ENCODE results near the gene DGAT2.
"Not testable (repeated sequence)": the region's sequence is repeated elsewhere in the genome, so short reads cannot be mapped to it uniquely, and the experiment has no call there.

DGAT2 gene

GRCh38 chr11:75768112-75768908, at the start of gene DGAT2:
TSS of gene DGAT2 (plus strand) at chr11:75768778. CDS start at chr11:75768992, 214 bp downstream.
- peak; percentile 20 for DNase-seq (ENCODE audit: low read depth)
- H3K4me3 ChIP-seq (ENCODE audit: low read depth, low read length): peak within 1 kb of the TSS; percentile 60

- no peak overlapping the region for H3K4me3 ChIP-seq (ENCODE audit: low read depth, low read length)
- DNase-seq (ENCODE audit: low read depth): no peak
Observed at GRCh38 chr11:75719340-75720239, 49.0 kb upstream of the DGAT2 start.

- no peak overlapping the region for H3K4me3 ChIP-seq (ENCODE audit: low read depth, low read length)
- no peak for DNase-seq (ENCODE audit: low read depth)
Observed at GRCh38 chr11:75720639-75721038, 47.9 kb upstream of the DGAT2 start.

GRCh38 chr11:75721852-75722668, 46.5 kb upstream of the DGAT2 start:
- no peak for DNase-seq (ENCODE audit: low read depth)
- no peak overlapping the region for H3K4me3 ChIP-seq (ENCODE audit: low read depth, low read length)

- no peak for DNase-seq (ENCODE audit: low read depth)
- H3K4me3 ChIP-seq (ENCODE audit: low read depth, low read length): no peak overlapping the region
Observed at GRCh38 chr11:75722669-75723042, 45.9 kb upstream of the DGAT2 start.

GRCh38 chr11:75725547-75726320, 42.8 kb upstream of the DGAT2 start:
- no peak overlapping the region for H3K4me3 ChIP-seq (ENCODE audit: low read depth, low read length)
- DNase-seq (ENCODE audit: low read depth): no peak

GRCh38 chr11:75728992-75729391, 39.6 kb upstream of the DGAT2 start:
- no peak overlapping the region for H3K4me3 ChIP-seq (ENCODE audit: low read depth, low read length)
- DNase-seq (ENCODE audit: low read depth): no peak

GRCh38 chr11:75731095-75731494, 37.5 kb upstream of the DGAT2 start:
- no peak for DNase-seq (ENCODE audit: low read depth)
- no peak overlapping the region for H3K4me3 ChIP-seq (ENCODE audit: low read depth, low read length)

- no peak for DNase-seq (ENCODE audit: low read depth)
- H3K4me3 ChIP-seq (ENCODE audit: low read depth, low read length): no peak overlapping the region
Observed at GRCh38 chr11:75733071-75733430, 35.5 kb upstream of the DGAT2 start.

GRCh38 chr11:75733431-75734107, 35.0 kb upstream of the DGAT2 start:
- DNase-seq (ENCODE audit: low read depth): peak; percentile 13
- H3K4me3 ChIP-seq (ENCODE audit: low read depth, low read length): no peak overlapping the region

GRCh38 chr11:75734491-75735180, 33.9 kb upstream of the DGAT2 start:
- DNase-seq (ENCODE audit: low read depth): no peak
- no peak overlapping the region for H3K4me3 ChIP-seq (ENCODE audit: low read depth, low read length)

GRCh38 chr11:75735181-75735845, 33.3 kb upstream of the DGAT2 start:
- no peak for DNase-seq (ENCODE audit: low read depth)
- no peak overlapping the region for H3K4me3 ChIP-seq (ENCODE audit: low read depth, low read length)

- H3K4me3 ChIP-seq (ENCODE audit: low read depth, low read length): no peak overlapping the region
- DNase-seq (ENCODE audit: low read depth): no peak
Observed at GRCh38 chr11:75737314-75737713, 31.3 kb upstream of the DGAT2 start.

- H3K4me3 ChIP-seq (ENCODE audit: low read depth, low read length): no peak overlapping the region
- DNase-seq (ENCODE audit: low read depth): no peak
Observed at GRCh38 chr11:75740681-75741080, 27.9 kb upstream of the DGAT2 start.

- H3K4me3 ChIP-seq (ENCODE audit: low read depth, low read length); DNase-seq (ENCODE audit: low read depth): not testable (repeated sequence)
Observed at GRCh38 chr11:75743159-75743558, 25.4 kb upstream of the DGAT2 start.

- no peak for DNase-seq (ENCODE audit: low read depth)
- no peak overlapping the region for H3K4me3 ChIP-seq (ENCODE audit: low read depth, low read length)
Observed at GRCh38 chr11:75743711-75744563, 24.6 kb upstream of the DGAT2 start.

GRCh38 chr11:75745807-75746206, 22.8 kb upstream of the DGAT2 start:
- no peak overlapping the region for H3K4me3 ChIP-seq (ENCODE audit: low read depth, low read length)
- DNase-seq (ENCODE audit: low read depth): no peak

All from skeletal muscle cell (primary cell).